WTC11 (cell line): ENCODE measurements around the gene MADD. TPM values are rescaled to one million over a fixed set of nuclear protein-coding genes. Genes with fewer than 3 reads are reported as not detected.

Source experiments
- ATAC-seq: fragments of 200-7000 bp; cut with Tn5 transposase; 2 replicates; pipeline ENCODE4 v1.10.0; 2021; ENCODE audit warnings: mild to moderate bottlenecking, moderate library complexity
- CTCF ChIA-PET: fragments of 300-600 bp; sonication (Branson Sonifier 250); formaldehyde crosslinking; loops from one replicate; lab custom pipeline; 2021; ENCODE audit warnings: antibody characterized with exemption; lab: Charles Lee
- POLR2A ChIA-PET: fragments of 350-600 bp; sonication (Branson Sonifier 250); formaldehyde crosslinking; loops from one replicate; lab custom pipeline; 2021; ENCODE audit warnings: antibody characterized with exemption; lab: Charles Lee
- DNase-seq: peaks from one replicate; pipeline ENCODE4 v3.0.0; 2021; ENCODE audit warnings: low spot score
- H3K27ac Mint-ChIP-seq: 2 replicates; pipeline ENCODE4 v1.8.0; 2021; ENCODE audit warnings: mixed read lengths
- H3K27me3 Mint-ChIP-seq: 2 replicates; pipeline ENCODE4 v1.8.0; 2021; ENCODE audit warnings: low read depth, mild to moderate bottlenecking, moderate library complexity, mixed read lengths
- H3K36me3 Mint-ChIP-seq: 2 replicates; pipeline ENCODE4 v1.8.0; 2021; ENCODE audit warnings: mixed read lengths
- H3K4me1 Mint-ChIP-seq: 2 replicates; pipeline ENCODE4 v1.8.0; 2022; ENCODE audit warnings: mixed read lengths
- H3K4me3 Mint-ChIP-seq: 2 replicates; pipeline ENCODE4 v1.8.0; 2021; ENCODE audit warnings: mild to moderate bottlenecking, moderate library complexity, mixed read lengths
- H3K9me3 Mint-ChIP-seq: 2 replicates; pipeline ENCODE4 v1.8.0; 2021; ENCODE audit warnings: mixed read lengths
- CBFB ChIP-seq: sonication (generic); formaldehyde crosslinking; IDR thresholded peaks from 2 replicates; pipeline ENCODE4 v1.8.1; 2022; ENCODE audit warnings: mild to moderate bottlenecking, low read depth, missing genetic modification reagents
- CREM ChIP-seq: sonication (generic); formaldehyde crosslinking; IDR thresholded peaks from 2 replicates; pipeline ENCODE4 v1.8.1; 2022; ENCODE audit warnings: mild to moderate bottlenecking, missing genetic modification reagents, moderate library complexity
- ELF4 ChIP-seq: sonication (generic); formaldehyde crosslinking; IDR thresholded peaks from 2 replicates; pipeline ENCODE4 v1.8.1; 2022; ENCODE audit warnings: low read depth, mild to moderate bottlenecking, moderate library complexity, missing genetic modification reagents
- FOXJ3 ChIP-seq: sonication (generic); formaldehyde crosslinking; IDR thresholded peaks from 2 replicates; pipeline ENCODE4 v1.9.0; 2021; ENCODE audit warnings: missing genetic modification reagents, mild to moderate bottlenecking, borderline replicate concordance
- FOXK1 ChIP-seq: sonication (generic); formaldehyde crosslinking; IDR thresholded peaks from 2 replicates; pipeline ENCODE4 v1.8.0; 2022; ENCODE audit warnings: mild to moderate bottlenecking, moderate library complexity, missing genetic modification reagents
- GABPB1 ChIP-seq: sonication (generic); formaldehyde crosslinking; IDR thresholded peaks from 2 replicates; pipeline ENCODE4 v1.8.1; 2023; ENCODE audit warnings: mild to moderate bottlenecking, missing genetic modification reagents
- GTF2I ChIP-seq: fragments of 250-450 bp; sonication (Bioruptor Pico); conservative IDR thresholded peaks from 2 replicates; pipeline ENCODE4 v1.4.0; 2021; ENCODE audit warnings: mild to moderate bottlenecking
- JAZF1 ChIP-seq: fragments of 250-450 bp; sonication (Bioruptor Pico); IDR thresholded peaks from 2 replicates; pipeline ENCODE4 v1.9.0; 2021; ENCODE audit warnings: moderate library complexity, mild to moderate bottlenecking, inconsistent platforms
- NFATC4 ChIP-seq: fragments of 250-450 bp; sonication (Bioruptor Pico); IDR thresholded peaks from 2 replicates; pipeline ENCODE4 v1.9.0; 2021; ENCODE audit warnings: mild to moderate bottlenecking
- NFYB ChIP-seq: sonication (generic); formaldehyde crosslinking; conservative IDR thresholded peaks from 2 replicates; pipeline ENCODE4 v1.8.0; 2022; ENCODE audit warnings: low read depth, missing genetic modification reagents
- OVOL2 ChIP-seq: fragments of 250-450 bp; sonication (Bioruptor Pico); IDR thresholded peaks from 2 replicates; pipeline ENCODE4 v1.9.0; 2021; ENCODE audit warnings: mild to moderate bottlenecking, borderline replicate concordance
- SMAD4 ChIP-seq: sonication (generic); formaldehyde crosslinking; IDR thresholded peaks from 2 replicates; pipeline ENCODE4 v1.8.0; 2022; ENCODE audit warnings: mild to moderate bottlenecking, missing genetic modification reagents
- ZNF263 ChIP-seq: sonication (generic); formaldehyde crosslinking; IDR thresholded peaks from 2 replicates; pipeline ENCODE4 v1.8.1; 2022; ENCODE audit warnings: low read depth, mild to moderate bottlenecking, moderate library complexity, missing genetic modification reagents
- ZNF317 ChIP-seq: sonication (generic); formaldehyde crosslinking; IDR thresholded peaks from 2 replicates; pipeline ENCODE4 v1.8.1; 2023; ENCODE audit warnings: low read depth, mild to moderate bottlenecking, moderate library complexity, missing genetic modification reagents, borderline replicate concordance
- ZNF423 ChIP-seq: fragments of 250-450 bp; sonication (Bioruptor Pico); IDR thresholded peaks from 2 replicates; pipeline ENCODE4 v2.1.2; 2022; ENCODE audit warnings: mild to moderate bottlenecking, moderate library complexity
- total RNA-seq: library from RNA; stranded (reverse); gene quantifications from 3 replicates; pipeline ENCODE4 v1.2.3, GENCODE V29; 2021
- TF ChIP-seq, protein P1 (sequence below): sonication (generic); formaldehyde crosslinking; IDR thresholded peaks from 2 replicates; pipeline ENCODE4 v1.8.0; 2022; ENCODE audit warnings: mild to moderate bottlenecking, missing genetic modification reagents
- TF ChIP-seq, protein P2 (sequence below): fragments of 250-450 bp; sonication (Bioruptor Pico); conservative IDR thresholded peaks from 2 replicates; pipeline ENCODE4 v1.9.0; 2021; ENCODE audit warnings: mild to moderate bottlenecking
- TF ChIP-seq, protein P3 (sequence below): sonication (generic); formaldehyde crosslinking; IDR thresholded peaks from 2 replicates; pipeline ENCODE4 v1.8.0; 2023; ENCODE audit warnings: missing genetic modification reagents
- TF ChIP-seq, protein P4 (sequence below): fragments of 200-600 bp; IDR thresholded peaks from 2 replicates; pipeline ENCODE4 v1.8.0; 2022; ENCODE audit warnings: antibody characterized with exemption
- TF ChIP-seq, protein P5 (sequence below): sonication (generic); formaldehyde crosslinking; IDR thresholded peaks from 2 replicates; pipeline ENCODE4 v1.8.1; 2022; ENCODE audit warnings: missing genetic modification reagents, borderline replicate concordance
- TF ChIP-seq, protein P6 (sequence below): sonication (generic); formaldehyde crosslinking; IDR thresholded peaks from 2 replicates; pipeline ENCODE4 v1.8.0; 2022; ENCODE audit warnings: mild to moderate bottlenecking, missing genetic modification reagents
- TF ChIP-seq, protein P7 (sequence below): sonication (generic); formaldehyde crosslinking; IDR thresholded peaks from 2 replicates; pipeline ENCODE4 v1.8.1; 2022; ENCODE audit warnings: low read depth, missing genetic modification reagents, borderline replicate concordance
- TF ChIP-seq, protein P8 (sequence below): sonication (generic); formaldehyde crosslinking; IDR thresholded peaks from 2 replicates; pipeline ENCODE4 v1.8.1; 2023; ENCODE audit warnings: mild to moderate bottlenecking, missing genetic modification reagents

Gene MADD
- total RNA-seq, 1 experiment from 2014 or later = 47.5 TPM

DNA sequence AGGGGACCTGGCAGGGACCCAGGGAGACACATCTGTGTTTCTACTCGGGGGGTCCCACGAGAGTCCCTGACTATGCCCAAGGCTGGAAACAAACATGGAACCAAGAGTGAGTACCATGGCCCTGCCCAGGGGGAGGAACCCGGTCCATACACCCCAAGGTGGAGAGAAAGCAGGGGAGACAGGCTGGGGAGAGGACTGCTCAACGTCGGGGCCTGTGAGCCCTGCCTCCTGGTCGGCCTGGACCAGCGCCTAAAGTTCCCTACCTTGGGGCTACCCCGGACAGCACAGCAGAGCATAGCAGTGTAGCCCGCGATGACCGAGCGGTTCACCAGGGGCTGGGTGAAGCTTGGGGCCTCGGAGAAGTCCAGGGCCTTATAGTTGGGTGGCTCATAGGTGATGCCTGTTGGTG is 62.4 kb downstream of the MADD start:
- Mint-ChIP-seq H3K9me3 (no peaks in the 10 kb centered on the region), H3K27ac (peak overlapping the region; percentile 32; the same call in 1 of the 2 replicates), H3K4me1 (no peaks in the 10 kb centered on the region), H3K27me3 (no peaks in the 10 kb centered on the region), H3K36me3 (peaks cover 9% of the 10 kb centered on the region; the same call in 1 of the 2 replicates), H3K4me3 (no peak overlapping the region)
- ATAC-seq = no peak
- CTCF ChIA-PET = no interaction called here
- TF ChIP-seq, protein P1, sequence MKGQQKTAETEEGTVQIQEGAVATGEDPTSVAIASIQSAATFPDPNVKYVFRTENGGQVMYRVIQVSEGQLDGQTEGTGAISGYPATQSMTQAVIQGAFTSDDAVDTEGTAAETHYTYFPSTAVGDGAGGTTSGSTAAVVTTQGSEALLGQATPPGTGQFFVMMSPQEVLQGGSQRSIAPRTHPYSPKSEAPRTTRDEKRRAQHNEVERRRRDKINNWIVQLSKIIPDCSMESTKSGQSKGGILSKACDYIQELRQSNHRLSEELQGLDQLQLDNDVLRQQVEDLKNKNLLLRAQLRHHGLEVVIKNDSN (CRISPR knock-in tag) = no peak
- TF ChIP-seq OVOL2 (CRISPR knock-in tag) = no peak
- no peak for TF ChIP-seq GABPB1
- TF ChIP-seq NFATC4 (CRISPR knock-in tag) = no peak
- no peak for TF ChIP-seq CREM
- TF ChIP-seq, protein P2, sequence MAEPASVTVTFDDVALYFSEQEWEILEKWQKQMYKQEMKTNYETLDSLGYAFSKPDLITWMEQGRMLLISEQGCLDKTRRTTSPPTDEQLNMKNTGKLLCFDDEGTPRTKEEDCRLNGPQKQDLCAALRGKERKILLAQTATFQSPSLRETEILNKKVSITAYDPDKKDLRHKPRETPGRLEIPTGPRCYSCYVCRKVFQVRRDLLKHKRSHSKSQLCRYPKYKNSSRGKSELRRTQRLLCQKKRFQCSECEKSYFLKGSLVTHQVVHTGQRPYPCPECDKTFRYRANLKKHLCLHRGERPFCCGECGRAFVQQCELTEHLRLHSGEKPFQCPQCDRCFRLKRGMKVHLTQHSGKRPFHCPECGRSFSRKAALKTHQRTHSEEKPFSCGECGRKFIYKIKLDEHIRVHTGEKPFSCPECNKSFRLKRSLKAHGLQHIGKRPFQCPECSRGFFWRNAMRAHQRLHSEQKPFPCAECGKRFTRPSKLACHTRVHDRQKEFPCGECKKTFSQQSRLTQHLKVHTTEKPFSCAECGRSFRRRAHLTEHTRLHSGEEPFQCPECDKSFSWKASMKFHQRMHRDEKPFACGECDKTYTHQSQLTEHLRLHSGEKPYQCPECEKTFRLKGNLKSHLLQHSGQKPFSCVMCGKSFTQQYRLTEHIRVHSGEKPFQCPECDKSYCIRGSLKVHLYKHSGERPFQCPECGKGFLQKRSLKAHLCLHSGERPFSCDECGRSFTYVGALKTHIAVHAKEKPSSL (CRISPR knock-in tag) = no peak
- no peak for TF ChIP-seq FOXK1
- no peak for TF ChIP-seq ELF4 (CRISPR knock-in tag)
- no peak for TF ChIP-seq ZNF423 (CRISPR knock-in tag)
- TF ChIP-seq ZNF263 (CRISPR knock-in tag) = no peak
- no peak for TF ChIP-seq CBFB (CRISPR knock-in tag)
- TF ChIP-seq, protein P3, sequence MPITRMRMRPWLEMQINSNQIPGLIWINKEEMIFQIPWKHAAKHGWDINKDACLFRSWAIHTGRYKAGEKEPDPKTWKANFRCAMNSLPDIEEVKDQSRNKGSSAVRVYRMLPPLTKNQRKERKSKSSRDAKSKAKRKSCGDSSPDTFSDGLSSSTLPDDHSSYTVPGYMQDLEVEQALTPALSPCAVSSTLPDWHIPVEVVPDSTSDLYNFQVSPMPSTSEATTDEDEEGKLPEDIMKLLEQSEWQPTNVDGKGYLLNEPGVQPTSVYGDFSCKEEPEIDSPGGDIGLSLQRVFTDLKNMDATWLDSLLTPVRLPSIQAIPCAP (CRISPR knock-in tag) = no peak
- no peak for TF ChIP-seq NFYB
- TF ChIP-seq FOXJ3 (CRISPR knock-in tag) = no peak
- TF ChIP-seq GTF2I (CRISPR knock-in tag) = no peak
- TF ChIP-seq JAZF1 (CRISPR knock-in tag) = no peak
- no peak for TF ChIP-seq ZNF317
- TF ChIP-seq, protein P4, sequence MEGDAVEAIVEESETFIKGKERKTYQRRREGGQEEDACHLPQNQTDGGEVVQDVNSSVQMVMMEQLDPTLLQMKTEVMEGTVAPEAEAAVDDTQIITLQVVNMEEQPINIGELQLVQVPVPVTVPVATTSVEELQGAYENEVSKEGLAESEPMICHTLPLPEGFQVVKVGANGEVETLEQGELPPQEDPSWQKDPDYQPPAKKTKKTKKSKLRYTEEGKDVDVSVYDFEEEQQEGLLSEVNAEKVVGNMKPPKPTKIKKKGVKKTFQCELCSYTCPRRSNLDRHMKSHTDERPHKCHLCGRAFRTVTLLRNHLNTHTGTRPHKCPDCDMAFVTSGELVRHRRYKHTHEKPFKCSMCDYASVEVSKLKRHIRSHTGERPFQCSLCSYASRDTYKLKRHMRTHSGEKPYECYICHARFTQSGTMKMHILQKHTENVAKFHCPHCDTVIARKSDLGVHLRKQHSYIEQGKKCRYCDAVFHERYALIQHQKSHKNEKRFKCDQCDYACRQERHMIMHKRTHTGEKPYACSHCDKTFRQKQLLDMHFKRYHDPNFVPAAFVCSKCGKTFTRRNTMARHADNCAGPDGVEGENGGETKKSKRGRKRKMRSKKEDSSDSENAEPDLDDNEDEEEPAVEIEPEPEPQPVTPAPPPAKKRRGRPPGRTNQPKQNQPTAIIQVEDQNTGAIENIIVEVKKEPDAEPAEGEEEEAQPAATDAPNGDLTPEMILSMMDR = no peak
- TF ChIP-seq, protein P5, sequence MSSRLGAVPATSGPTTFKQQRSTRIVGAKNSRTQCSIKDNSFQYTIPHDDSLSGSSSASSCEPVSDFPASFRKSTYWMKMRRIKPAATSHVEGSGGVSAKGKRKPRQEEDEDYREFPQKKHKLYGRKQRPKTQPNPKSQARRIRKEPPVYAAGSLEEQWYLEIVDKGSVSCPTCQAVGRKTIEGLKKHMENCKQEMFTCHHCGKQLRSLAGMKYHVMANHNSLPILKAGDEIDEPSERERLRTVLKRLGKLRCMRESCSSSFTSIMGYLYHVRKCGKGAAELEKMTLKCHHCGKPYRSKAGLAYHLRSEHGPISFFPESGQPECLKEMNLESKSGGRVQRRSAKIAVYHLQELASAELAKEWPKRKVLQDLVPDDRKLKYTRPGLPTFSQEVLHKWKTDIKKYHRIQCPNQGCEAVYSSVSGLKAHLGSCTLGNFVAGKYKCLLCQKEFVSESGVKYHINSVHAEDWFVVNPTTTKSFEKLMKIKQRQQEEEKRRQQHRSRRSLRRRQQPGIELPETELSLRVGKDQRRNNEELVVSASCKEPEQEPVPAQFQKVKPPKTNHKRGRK (CRISPR knock-in tag) = no peak
- POLR2A ChIA-PET = no interaction called here
- no peak for DNase-seq

DNA sequence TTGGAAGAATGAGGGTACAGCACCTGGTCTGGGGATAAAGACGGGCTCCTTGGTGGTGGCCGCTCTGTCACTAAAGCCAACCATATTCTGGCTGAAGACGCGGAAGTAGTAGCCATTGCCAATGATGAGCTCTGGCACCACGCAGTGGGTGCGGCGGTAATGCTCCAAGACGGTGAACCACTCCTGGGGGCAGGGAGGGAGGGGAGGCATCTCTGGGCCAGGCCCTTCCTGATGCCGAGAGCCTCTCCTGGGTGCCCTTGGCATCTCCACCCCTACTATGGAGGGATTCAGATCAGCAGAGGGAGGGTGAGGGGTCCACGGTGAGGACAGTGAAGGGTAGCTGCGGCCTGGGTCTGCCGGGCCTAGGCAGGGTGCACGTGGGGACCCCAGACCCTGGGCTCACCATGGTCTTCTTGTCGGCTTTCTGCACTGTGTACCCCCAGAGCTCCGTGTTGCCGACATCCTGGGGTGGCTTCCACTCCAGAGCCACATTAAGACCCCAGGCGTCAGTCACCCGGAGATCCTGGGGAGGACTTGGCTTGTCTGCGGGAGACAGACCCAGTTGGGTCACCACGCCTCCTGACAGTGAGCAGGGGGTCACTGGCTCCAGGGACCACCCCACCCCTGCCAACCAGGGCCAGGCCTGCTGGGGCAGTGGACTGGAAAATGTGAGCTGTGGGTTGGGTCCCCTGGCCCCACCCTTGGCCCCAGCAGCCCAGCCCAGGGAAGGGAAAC is 63.0 kb downstream of the MADD start:
- Mint-ChIP-seq H3K4me1 (no peaks in the 10 kb centered on the region), H3K4me3 (no peak overlapping the region), H3K27me3 (no peaks in the 10 kb centered on the region), H3K9me3 (no peaks in the 10 kb centered on the region), H3K27ac (no peak overlapping the region), H3K36me3 (peaks cover 7% of the 10 kb centered on the region; the same call in 1 of the 2 replicates)
- CTCF ChIA-PET = interaction anchor here (1.8 kb wide), 1 partner anchor 22 kb away, joined by 15 read pairs; no protein-coding TSS in a partner anchor
- no peak for ATAC-seq
- no peak for DNase-seq
- POLR2A ChIA-PET = no interaction called here
- TF ChIP-seq, protein P6, sequence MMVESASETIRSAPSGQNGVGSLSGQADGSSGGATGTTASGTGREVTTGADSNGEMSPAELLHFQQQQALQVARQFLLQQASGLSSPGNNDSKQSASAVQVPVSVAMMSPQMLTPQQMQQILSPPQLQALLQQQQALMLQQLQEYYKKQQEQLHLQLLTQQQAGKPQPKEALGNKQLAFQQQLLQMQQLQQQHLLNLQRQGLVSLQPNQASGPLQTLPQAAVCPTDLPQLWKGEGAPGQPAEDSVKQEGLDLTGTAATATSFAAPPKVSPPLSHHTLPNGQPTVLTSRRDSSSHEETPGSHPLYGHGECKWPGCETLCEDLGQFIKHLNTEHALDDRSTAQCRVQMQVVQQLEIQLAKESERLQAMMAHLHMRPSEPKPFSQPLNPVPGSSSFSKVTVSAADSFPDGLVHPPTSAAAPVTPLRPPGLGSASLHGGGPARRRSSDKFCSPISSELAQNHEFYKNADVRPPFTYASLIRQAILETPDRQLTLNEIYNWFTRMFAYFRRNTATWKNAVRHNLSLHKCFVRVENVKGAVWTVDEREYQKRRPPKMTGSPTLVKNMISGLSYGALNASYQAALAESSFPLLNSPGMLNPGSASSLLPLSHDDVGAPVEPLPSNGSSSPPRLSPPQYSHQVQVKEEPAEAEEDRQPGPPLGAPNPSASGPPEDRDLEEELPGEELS = no peak
- TF ChIP-seq, protein P7, sequence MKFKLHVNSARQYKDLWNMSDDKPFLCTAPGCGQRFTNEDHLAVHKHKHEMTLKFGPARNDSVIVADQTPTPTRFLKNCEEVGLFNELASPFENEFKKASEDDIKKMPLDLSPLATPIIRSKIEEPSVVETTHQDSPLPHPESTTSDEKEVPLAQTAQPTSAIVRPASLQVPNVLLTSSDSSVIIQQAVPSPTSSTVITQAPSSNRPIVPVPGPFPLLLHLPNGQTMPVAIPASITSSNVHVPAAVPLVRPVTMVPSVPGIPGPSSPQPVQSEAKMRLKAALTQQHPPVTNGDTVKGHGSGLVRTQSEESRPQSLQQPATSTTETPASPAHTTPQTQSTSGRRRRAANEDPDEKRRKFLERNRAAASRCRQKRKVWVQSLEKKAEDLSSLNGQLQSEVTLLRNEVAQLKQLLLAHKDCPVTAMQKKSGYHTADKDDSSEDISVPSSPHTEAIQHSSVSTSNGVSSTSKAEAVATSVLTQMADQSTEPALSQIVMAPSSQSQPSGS = no peak
- TF ChIP-seq, protein P8, sequence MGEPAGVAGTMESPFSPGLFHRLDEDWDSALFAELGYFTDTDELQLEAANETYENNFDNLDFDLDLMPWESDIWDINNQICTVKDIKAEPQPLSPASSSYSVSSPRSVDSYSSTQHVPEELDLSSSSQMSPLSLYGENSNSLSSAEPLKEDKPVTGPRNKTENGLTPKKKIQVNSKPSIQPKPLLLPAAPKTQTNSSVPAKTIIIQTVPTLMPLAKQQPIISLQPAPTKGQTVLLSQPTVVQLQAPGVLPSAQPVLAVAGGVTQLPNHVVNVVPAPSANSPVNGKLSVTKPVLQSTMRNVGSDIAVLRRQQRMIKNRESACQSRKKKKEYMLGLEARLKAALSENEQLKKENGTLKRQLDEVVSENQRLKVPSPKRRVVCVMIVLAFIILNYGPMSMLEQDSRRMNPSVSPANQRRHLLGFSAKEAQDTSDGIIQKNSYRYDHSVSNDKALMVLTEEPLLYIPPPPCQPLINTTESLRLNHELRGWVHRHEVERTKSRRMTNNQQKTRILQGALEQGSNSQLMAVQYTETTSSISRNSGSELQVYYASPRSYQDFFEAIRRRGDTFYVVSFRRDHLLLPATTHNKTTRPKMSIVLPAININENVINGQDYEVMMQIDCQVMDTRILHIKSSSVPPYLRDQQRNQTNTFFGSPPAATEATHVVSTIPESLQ (CRISPR knock-in tag) = no peak
- no peak for TF ChIP-seq SMAD4 (CRISPR knock-in tag)
